BJ (cell line): Measurements from ENCODE around the gene BLM. TPM values are rescaled to one million over a fixed set of nuclear protein-coding genes. Genes with fewer than 3 reads are reported as not detected.

Source experiments
- CTCF ChIA-PET: fragments of 350-600 bp; formaldehyde crosslinking; extraction: SDS; loops from one replicate; lab custom pipeline; 2021; ENCODE audit warnings: antibody characterized with exemption, inconsistent platforms; lab: Yijun Ruan, JAX
- POLR2A ChIA-PET: fragments of 300-600 bp; sonication (Branson Sonifier 250); formaldehyde crosslinking; extraction: SDS; loops from one replicate; lab custom pipeline; 2021; ENCODE audit warnings: antibody characterized with exemption; lab: Charles Lee
- DNase-seq: peaks from one replicate; pipeline ENCODE4 v3.0.0-alpha.2; 2011; ENCODE audit warnings: low read depth
- H3K27me3 ChIP-seq: 2 replicates; pipeline ENCODE4 v1.6.0; 2011; ENCODE audit warnings: low read length; ENCODE audit not compliant: control insufficient read depth, insufficient read depth
- H3K36me3 ChIP-seq: 2 replicates; pipeline ENCODE4 v1.5.1; 2011; ENCODE audit warnings: low read length; ENCODE audit not compliant: control insufficient read depth, insufficient read depth
- H3K4me3 ChIP-seq: 2 replicates; pipeline ENCODE4 v1.5.1; 2011; ENCODE audit warnings: low read depth, mild to moderate bottlenecking, control low read depth, low read length
- polyA plus RNA-seq: library from polyadenylated mRNA; depleted of rRNA; stranded (reverse); fragments of >200 nt; gene quantifications from 2 replicates; pipeline ENCODE4 v1.2.3, GENCODE V29; 2011
- TF ChIP-seq, protein P1 (sequence below): IDR thresholded peaks from 2 replicates; pipeline ENCODE4 v1.5.1; 2011; ENCODE audit warnings: low read depth, mild to moderate bottlenecking, control low read depth, inconsistent platforms, low read length, moderate library complexity; ENCODE audit not compliant: insufficient read depth

The BLM gene
- polyA plus RNA-seq, 1 experiment: 1.3 TPM

DNA sequence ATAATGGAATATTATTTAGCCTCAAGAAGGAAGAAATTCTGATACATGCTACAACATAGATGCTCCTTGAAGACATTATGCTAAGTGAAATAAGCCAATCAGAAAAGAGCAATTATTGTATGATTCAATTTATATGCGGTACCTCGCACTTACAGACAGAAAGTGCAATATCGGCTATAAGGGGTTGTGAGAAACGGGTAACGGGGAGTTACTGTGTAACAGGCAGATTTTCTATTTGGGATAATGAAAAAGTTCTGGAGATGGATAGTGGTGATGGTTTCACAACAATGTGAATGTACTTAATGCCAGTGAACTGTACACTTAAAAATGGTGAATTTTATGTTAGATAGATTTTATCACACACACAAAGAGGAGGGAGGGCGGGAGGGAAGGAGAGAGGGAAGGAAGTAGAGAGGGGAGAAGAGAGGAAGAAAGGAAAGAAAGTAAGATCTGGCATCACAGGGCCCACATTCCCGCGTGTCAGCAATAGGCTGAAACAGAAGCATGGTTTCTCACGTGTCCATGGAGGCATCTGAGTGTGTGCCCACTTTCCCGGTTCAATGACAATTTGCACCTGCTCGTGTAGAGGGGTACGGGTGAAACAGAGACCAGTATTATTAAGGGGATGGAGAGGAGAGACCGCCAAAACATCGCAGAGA, 700 bp upstream of the BLM start:
- Histone ChIP-seq H3K27me3 (no peaks in the 10 kb centered on the region), H3K36me3 (no peaks in the 10 kb centered on the region), H3K4me3 (peak overlapping the region; percentile 58)
- no peak for DNase-seq
- ChIA-PET CTCF (interaction anchor here (0.7 to 1.6 kb wide), 6 partner anchors 11 to 170 kb away, joined by 3 to 9 read pairs (median 4); no protein-coding TSS in a partner anchor), POLR2A (no interaction called here)
- TF ChIP-seq, protein P1, sequence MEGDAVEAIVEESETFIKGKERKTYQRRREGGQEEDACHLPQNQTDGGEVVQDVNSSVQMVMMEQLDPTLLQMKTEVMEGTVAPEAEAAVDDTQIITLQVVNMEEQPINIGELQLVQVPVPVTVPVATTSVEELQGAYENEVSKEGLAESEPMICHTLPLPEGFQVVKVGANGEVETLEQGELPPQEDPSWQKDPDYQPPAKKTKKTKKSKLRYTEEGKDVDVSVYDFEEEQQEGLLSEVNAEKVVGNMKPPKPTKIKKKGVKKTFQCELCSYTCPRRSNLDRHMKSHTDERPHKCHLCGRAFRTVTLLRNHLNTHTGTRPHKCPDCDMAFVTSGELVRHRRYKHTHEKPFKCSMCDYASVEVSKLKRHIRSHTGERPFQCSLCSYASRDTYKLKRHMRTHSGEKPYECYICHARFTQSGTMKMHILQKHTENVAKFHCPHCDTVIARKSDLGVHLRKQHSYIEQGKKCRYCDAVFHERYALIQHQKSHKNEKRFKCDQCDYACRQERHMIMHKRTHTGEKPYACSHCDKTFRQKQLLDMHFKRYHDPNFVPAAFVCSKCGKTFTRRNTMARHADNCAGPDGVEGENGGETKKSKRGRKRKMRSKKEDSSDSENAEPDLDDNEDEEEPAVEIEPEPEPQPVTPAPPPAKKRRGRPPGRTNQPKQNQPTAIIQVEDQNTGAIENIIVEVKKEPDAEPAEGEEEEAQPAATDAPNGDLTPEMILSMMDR: no peak

DNA sequence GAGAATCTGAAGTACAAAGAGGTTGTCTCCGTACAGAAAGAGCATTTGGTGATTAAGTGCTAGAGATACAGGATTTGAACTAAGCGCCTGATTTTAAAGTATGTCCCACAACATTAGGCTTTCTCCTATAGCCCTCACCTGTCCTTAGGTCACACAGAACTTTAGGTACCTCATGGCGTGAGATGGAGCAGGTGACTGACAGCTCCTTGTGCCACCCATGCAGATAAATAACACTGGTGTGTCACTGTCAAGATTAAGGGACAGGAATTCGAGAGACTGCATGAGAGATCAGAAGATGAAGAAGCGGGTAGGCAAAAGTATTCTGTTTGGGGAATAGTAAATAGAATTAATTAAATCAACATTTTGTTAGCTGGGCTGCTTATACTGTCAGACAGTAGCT, 1.1 kb downstream of the BLM start:
- no peaks in the 10 kb centered on the region for H3K27me3 ChIP-seq
- no peak overlapping the region for H3K4me3 ChIP-seq
- TF ChIP-seq, protein P1: no peak
- no peak for DNase-seq
- CTCF ChIA-PET: interaction anchor here (0.8 to 1.6 kb wide), 4 partner anchors 15 to 24 kb away, joined by 3 to 7 read pairs (median 3); no protein-coding TSS in a partner anchor
- POLR2A ChIA-PET: no interaction called here
- no peaks in the 10 kb centered on the region for H3K36me3 ChIP-seq

DNA sequence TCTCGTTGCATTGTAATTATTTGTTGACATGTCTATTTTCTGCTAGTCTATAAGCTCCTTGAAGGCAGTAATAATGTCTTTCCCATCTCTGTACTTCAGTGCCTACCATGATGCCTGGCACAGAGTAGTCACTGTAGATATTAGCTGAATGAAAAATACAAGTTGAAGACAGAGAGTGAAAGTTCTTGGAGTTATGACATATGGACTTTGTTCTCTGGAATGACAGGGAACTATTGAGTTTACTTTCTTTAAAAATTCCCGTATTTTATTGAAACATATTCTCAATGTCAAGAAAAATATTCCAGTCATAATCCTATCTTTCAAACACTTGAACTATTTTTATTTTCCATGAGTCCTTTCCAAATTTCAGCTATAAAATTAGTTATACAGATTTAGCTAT, 3.0 kb downstream of the BLM start:
- ChIA-PET CTCF (interaction anchor here (1.0 to 1.2 kb wide), 2 partner anchors 15 to 23 kb away, joined by 3 to 4 read pairs; no protein-coding TSS in a partner anchor), POLR2A (no interaction called here)
- TF ChIP-seq, protein P1: no peak
- Histone ChIP-seq H3K36me3 (no peaks in the 10 kb centered on the region), H3K27me3 (no peaks in the 10 kb centered on the region), H3K4me3 (no peak overlapping the region)
- no peak for DNase-seq

DNA sequence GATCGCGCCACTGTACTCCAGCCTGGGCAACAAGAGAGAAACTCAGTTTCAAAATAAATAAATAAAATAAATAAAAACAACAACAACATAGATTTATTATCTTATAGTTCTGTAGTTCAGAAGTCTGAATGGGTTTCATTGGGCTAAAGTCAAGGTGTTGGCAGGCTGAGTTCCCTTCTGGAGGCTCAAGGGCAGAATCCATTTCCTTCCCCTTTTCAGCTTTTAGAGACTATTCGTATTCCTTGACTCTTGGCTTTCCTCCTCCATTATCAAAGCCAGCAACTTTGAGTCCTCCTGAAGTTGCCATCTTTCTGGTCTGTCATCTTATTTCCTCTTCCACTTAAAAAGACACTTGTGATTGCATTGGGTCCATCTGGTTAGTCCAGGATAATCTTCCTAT, 12.1 kb downstream of the BLM start:
- TF ChIP-seq, protein P1: no peak
- H3K27me3 ChIP-seq: no peaks in the 10 kb centered on the region
- ChIA-PET CTCF (interaction anchor here (0.6 to 1.7 kb wide), 4 partner anchors 11 to 203 kb away, joined by 3 to 4 read pairs (median 4); partner anchors contain the start of gene HDDC3), POLR2A (interaction anchor here (0.7 kb wide), 1 partner anchor 13 kb away, joined by 6 read pairs; no protein-coding TSS in a partner anchor)
- DNase-seq: no peak
- no peak overlapping the region for H3K4me3 ChIP-seq
- H3K36me3 ChIP-seq: no peaks in the 10 kb centered on the region

DNA sequence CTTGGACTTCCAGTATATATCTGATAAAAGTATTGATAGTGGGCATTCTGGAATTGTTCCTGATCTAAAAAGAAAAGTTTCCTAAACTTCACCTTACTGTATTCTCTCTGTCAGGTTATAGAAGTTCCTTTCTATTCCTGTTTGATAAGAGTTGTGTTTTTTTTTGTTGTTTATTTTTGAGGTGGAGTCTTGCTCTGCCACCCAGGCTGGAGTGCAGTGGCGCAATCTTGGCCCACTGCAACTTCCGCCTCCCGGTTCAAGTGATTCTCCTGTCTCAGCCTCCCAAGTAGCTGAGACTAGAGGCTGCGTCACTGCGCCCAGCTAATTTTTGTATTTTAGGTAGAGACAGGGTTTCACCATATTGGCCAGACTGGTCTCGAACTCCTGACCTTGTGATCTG, 13.1 kb downstream of the BLM start:
- DNase-seq: no peak
- Histone ChIP-seq H3K36me3 (no peaks in the 10 kb centered on the region), H3K27me3 (no peaks in the 10 kb centered on the region), H3K4me3 (no peak overlapping the region)
- ChIA-PET POLR2A (interaction anchor here (0.6 kb wide), 1 partner anchor 20 kb away, joined by 3 read pairs; no protein-coding TSS in a partner anchor), CTCF (interaction anchor here (1.3 kb wide), 1 partner anchor 202 kb away, joined by 3 read pairs; the partner anchor contains the start of gene HDDC3)
- TF ChIP-seq, protein P1: no peak
